Stimulated activated CD8-positive, alpha-beta memory T cell treated with anti-CD3 and anti-CD28 coated beads, Interleukin-2, amount 100 ng/mL, for 48 hours (primary cell): ENCODE measurements around the gene CCDC92B.
"Not testable (repeated sequence)": the region's sequence is repeated elsewhere in the genome, so short reads cannot be mapped to it uniquely, and the experiment has no call there.

ENCODE experiments used
- DNase-seq, 2 donors: peaks; one replicate each; pipeline ENCODE4 v3.0.0-alpha.2; 2020; ENCODE audit warnings: low read depth in 2 of 2

CCDC92B gene

GRCh38 chr17:2703606-2704005 lies 45.8 kb downstream of the CCDC92B start:
- DNase-seq, result no peak

GRCh38 chr17:2703181-2703580 lies 46.3 kb downstream of the CCDC92B start:
- no peak for DNase-seq

GRCh38 chr17:2701996-2702741 lies 47.3 kb downstream of the CCDC92B start:
- no peak for DNase-seq

GRCh38 chr17:2701161-2701995 lies 48.1 kb downstream of the CCDC92B start:
- DNase-seq, result no peak

GRCh38 chr17:2700491-2701141 lies 48.8 kb downstream of the CCDC92B start:
- no peak for DNase-seq

- no peak for DNase-seq
These were observed 49.4 kb downstream of the CCDC92B start for GRCh38 chr17:2700030-2700490.

GRCh38 chr17:2699216-2699805 lies 50.1 kb downstream of the CCDC92B start:
- DNase-seq, result not testable (repeated sequence)

GRCh38 chr17:2697611-2698162 lies 51.8 kb downstream of the CCDC92B start:
- no peak for DNase-seq

GRCh38 chr17:2695961-2696760 lies 53.3 kb downstream of the CCDC92B start:
- DNase-seq, result no peak

GRCh38 chr17:2695243-2695960 lies 54.0 kb downstream of the CCDC92B start:
- DNase-seq, result no peak

- DNase-seq, result no peak
These were observed 54.8 kb downstream of the CCDC92B start for GRCh38 chr17:2694381-2695242.

GRCh38 chr17:2693561-2694380 lies 55.7 kb downstream of the CCDC92B start:
- no peak for DNase-seq

- DNase-seq, result no peak
These were observed 56.7 kb downstream of the CCDC92B start for GRCh38 chr17:2692781-2693135.

GRCh38 chr17:2691965-2692780 lies 57.3 kb downstream of the CCDC92B start:
- no peak for DNase-seq

- no peak for DNase-seq
These were observed 58.2 kb downstream of the CCDC92B start for GRCh38 chr17:2691069-2691871.

- no peak for DNase-seq
These were observed 59.0 kb downstream of the CCDC92B start for GRCh38 chr17:2690165-2691068.
